Measurements from ENCODE around the gene TYMS. TPM values are rescaled to one million over a fixed set of nuclear protein-coding genes. Genes with fewer than 3 reads are reported as not detected.
"Not testable (repeated sequence)": the region's sequence is repeated elsewhere in the genome, so short reads cannot be mapped to it uniquely, and the experiment has no call there.

The TYMS gene
- total and polyA plus RNA-seq, 2 donors (not counting 1 experiment from before 2014, with no cell fraction given): 0.34 to 1.1 TPM

GRCh38 chr18:680392-680791 lies 22.9 kb downstream of the TYMS start:
- 90% methylated on average over 2 of the region's 4 CpGs for WGBS (ENCODE audit: insufficient coverage)
- Mint-ChIP-seq H3K27me3 (no peaks in the 10 kb centered on the region), H3K4me1 (no peaks in the 10 kb centered on the region), H3K4me3 (no peak overlapping the region), H3K27ac (no peak overlapping the region), H3K9me3 (ENCODE audit: insufficient read depth) (no peaks in the 10 kb centered on the region)
- Histone ChIP-seq H3K4me3 (ENCODE audit: control extremely low read depth in 1 of 5, extremely low read depth in 1 of 5, insufficient read depth in 1 of 5, low read depth in 2 of 5, low read length in 4 of 5) (no peak overlapping the region), H3K36me3 (replicated peaks in 1 of 2; ENCODE audit: control extremely low read depth in 1 of 2, control insufficient read depth in 1 of 2, extremely low read depth in 1 of 2, insufficient read depth in 2 of 2, low read length in 1 of 2) (no peaks in the 10 kb centered on the region), H3K9ac (ENCODE audit: low read length) (no peak overlapping the region), H3K27me3 (replicated peaks in 1 of 4; ENCODE audit: control extremely low read depth in 1 of 4, control insufficient read depth in 3 of 4, insufficient read depth in 4 of 4, low read length in 3 of 4) (no peaks in the 10 kb centered on the region), H3K9me3 (ENCODE audit: control extremely low read depth in 1 of 3, control insufficient read depth in 2 of 3, insufficient read depth in 1 of 3, low read length in 2 of 3) (no peaks in the 10 kb centered on the region), H3K4me2 (replicated peaks; ENCODE audit: low read depth, low read length, poor library complexity, severe bottlenecking) (no peak overlapping the region), H2AFZ (ENCODE audit: insufficient read depth, low read depth, low read length, poor library complexity, severe bottlenecking) (no peak overlapping the region), H3K27ac (ENCODE audit: low read length in 2 of 2) (no peak overlapping the region), H3K79me2 (ENCODE audit: control insufficient read depth, insufficient read depth, low read length) (no peaks in the 10 kb centered on the region), H3K4me1 (ENCODE audit: control insufficient read depth in 2 of 2, insufficient read depth in 2 of 2, low read length in 2 of 2) (no peaks in the 10 kb centered on the region), H4K20me1 (ENCODE audit: control insufficient read depth, insufficient read depth, low read length, poor library complexity, severe bottlenecking) (no peaks in the 10 kb centered on the region)
- ChIA-PET CTCF (no interaction called here), POLR2A (no interaction called here)
- TF ChIP-seq CTCF (IDR thresholded peaks at IDR 0.05) (no peak), EZH2 (IDR thresholded peaks at IDR 0.05; ENCODE audit: borderline replicate concordance, insufficient read depth, low read depth, low read length, poor library complexity, severe bottlenecking) (no peak)
- DNase-seq (no peak), ATAC-seq (ENCODE audit: low read depth) (no peak)
- intact Hi-C loops (cut with micrococcal nuclease): no loop called here

DNA sequence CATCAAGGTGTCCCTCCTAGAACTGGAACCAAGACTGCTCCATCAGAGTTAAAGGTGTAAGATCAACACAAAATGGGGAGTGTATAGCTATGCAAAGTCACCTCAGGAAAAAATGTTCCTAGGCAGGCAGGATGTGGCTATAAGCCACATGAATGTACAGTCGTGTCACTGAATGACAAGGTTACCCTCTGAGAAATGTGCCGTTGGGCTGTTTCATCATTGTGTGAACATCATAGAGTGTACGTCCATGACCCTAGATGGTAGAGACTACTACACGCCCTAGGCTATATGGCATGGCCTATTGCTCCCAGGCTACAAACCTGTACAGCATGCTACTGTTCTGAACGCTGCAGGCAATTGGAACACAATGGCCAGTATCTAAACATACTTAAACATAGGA lies 24.5 kb downstream of the TYMS start:
- no peak overlapping the region for H3K4me2 ChIP-seq (replicated peaks; ENCODE audit: low read depth, low read length, poor library complexity, severe bottlenecking)
- no peaks in the 10 kb centered on the region for H4K20me1 ChIP-seq (ENCODE audit: control insufficient read depth, insufficient read depth, low read length, poor library complexity, severe bottlenecking)
- DNase-seq (no peak), ATAC-seq (ENCODE audit: low read depth) (no peak)
- H3K9me3 ChIP-seq (ENCODE audit: control extremely low read depth in 1 of 3, control insufficient read depth in 2 of 3, insufficient read depth in 1 of 3, low read length in 2 of 3): no peaks in the 10 kb centered on the region
- 41% methylated on average over 4 of the region's 5 CpGs for WGBS (ENCODE audit: insufficient coverage)
- H3K27ac ChIP-seq (ENCODE audit: low read length in 2 of 2): no peak overlapping the region
- H3K79me2 ChIP-seq (ENCODE audit: control insufficient read depth, insufficient read depth, low read length): no peaks in the 10 kb centered on the region
- no peaks in the 10 kb centered on the region for H3K4me1 ChIP-seq (ENCODE audit: control insufficient read depth in 2 of 2, insufficient read depth in 2 of 2, low read length in 2 of 2)
- no peak overlapping the region for H3K27ac Mint-ChIP-seq
- ChIA-PET POLR2A (no interaction called here), CTCF (interaction anchor here (0.7 kb wide), 1 partner anchor 429 kb away, joined by 3 read pairs; no protein-coding TSS in a partner anchor)
- H3K9me3 Mint-ChIP-seq (ENCODE audit: insufficient read depth): no peaks in the 10 kb centered on the region
- no peak overlapping the region for H2AFZ ChIP-seq (ENCODE audit: insufficient read depth, low read depth, low read length, poor library complexity, severe bottlenecking)
- H3K27me3 Mint-ChIP-seq: no peaks in the 10 kb centered on the region
- TF ChIP-seq CTCF (IDR thresholded peaks at IDR 0.05): no peak
- TF ChIP-seq EZH2 (IDR thresholded peaks at IDR 0.05; ENCODE audit: borderline replicate concordance, insufficient read depth, low read depth, low read length, poor library complexity, severe bottlenecking): no peak
- H3K9ac ChIP-seq (ENCODE audit: low read length): no peak overlapping the region
- H3K4me1 Mint-ChIP-seq: no peaks in the 10 kb centered on the region
- no peaks in the 10 kb centered on the region for H3K36me3 ChIP-seq (replicated peaks in 1 of 2; ENCODE audit: control extremely low read depth in 1 of 2, control insufficient read depth in 1 of 2, extremely low read depth in 1 of 2, insufficient read depth in 2 of 2, low read length in 1 of 2)
- H3K4me3 ChIP-seq (ENCODE audit: control extremely low read depth in 1 of 5, extremely low read depth in 1 of 5, insufficient read depth in 1 of 5, low read depth in 2 of 5, low read length in 4 of 5): no peak overlapping the region
- H3K27me3 ChIP-seq (replicated peaks in 1 of 4; ENCODE audit: control extremely low read depth in 1 of 4, control insufficient read depth in 3 of 4, insufficient read depth in 4 of 4, low read length in 3 of 4): no peaks in the 10 kb centered on the region
- no peak overlapping the region for H3K4me3 Mint-ChIP-seq
- intact Hi-C loops (cut with micrococcal nuclease): no loop called here

- DNase-seq; H3K9me3 Mint-ChIP-seq (ENCODE audit: insufficient read depth); H3K4me1 ChIP-seq (ENCODE audit: control insufficient read depth in 2 of 2, insufficient read depth in 2 of 2, low read length in 2 of 2); H3K4me1 Mint-ChIP-seq; H3K27ac Mint-ChIP-seq; H3K79me2 ChIP-seq (ENCODE audit: control insufficient read depth, insufficient read depth, low read length); ATAC-seq (ENCODE audit: low read depth); H3K36me3 ChIP-seq (replicated peaks in 1 of 2; ENCODE audit: control extremely low read depth in 1 of 2, control insufficient read depth in 1 of 2, extremely low read depth in 1 of 2, insufficient read depth in 2 of 2, low read length in 1 of 2); H3K4me2 ChIP-seq (replicated peaks; ENCODE audit: low read depth, low read length, poor library complexity, severe bottlenecking); H3K27me3 Mint-ChIP-seq; H3K27ac ChIP-seq (ENCODE audit: low read length in 2 of 2); intact Hi-C loops (cut with micrococcal nuclease); H3K9ac ChIP-seq (ENCODE audit: low read length); H4K20me1 ChIP-seq (ENCODE audit: control insufficient read depth, insufficient read depth, low read length, poor library complexity, severe bottlenecking); H3K9me3 ChIP-seq (ENCODE audit: control extremely low read depth in 1 of 3, control insufficient read depth in 2 of 3, insufficient read depth in 1 of 3, low read length in 2 of 3); H3K27me3 ChIP-seq (replicated peaks in 1 of 4; ENCODE audit: control extremely low read depth in 1 of 4, control insufficient read depth in 3 of 4, insufficient read depth in 4 of 4, low read length in 3 of 4); H3K4me3 Mint-ChIP-seq; H3K4me3 ChIP-seq (ENCODE audit: control extremely low read depth in 1 of 5, extremely low read depth in 1 of 5, insufficient read depth in 1 of 5, low read depth in 2 of 5, low read length in 4 of 5); H2AFZ ChIP-seq (ENCODE audit: insufficient read depth, low read depth, low read length, poor library complexity, severe bottlenecking); POLR2A ChIA-PET: not testable (repeated sequence)
- CTCF ChIA-PET: interaction anchor here (0.7 kb wide), 1 partner anchor 430 kb away, joined by 3 read pairs; no protein-coding TSS in a partner anchor
- WGBS (ENCODE audit: insufficient coverage): 97% methylated on average over 5 of the region's 9 CpGs
Observed at GRCh38 chr18:682416-682815, 25.0 kb downstream of the TYMS start.
